GM18907 (cell line): ENCODE results near the gene SPPL2B.

Experiments
- ATAC-seq: cut with Tn5 transposase; IDR thresholded peaks from one replicate; pipeline ENCODE4 v1.9.1; 2021; ENCODE audit warnings: mild to moderate bottlenecking, moderate library complexity; ENCODE audit not compliant: unreplicated experiment

SPPL2B gene

GRCh38 chr19:2296141-2296540 is 32.3 kb upstream of the SPPL2B start:
- no peak for ATAC-seq

GRCh38 chr19:2300533-2300932 is 28.0 kb upstream of the SPPL2B start:
- ATAC-seq = no peak

- ATAC-seq = no peak
These were observed 25.9 kb upstream of the SPPL2B start for GRCh38 chr19:2302319-2303210.

- ATAC-seq = no peak
These were observed 25.2 kb upstream of the SPPL2B start for GRCh38 chr19:2303211-2303798.

- no peak for ATAC-seq
These were observed 22.8 kb upstream of the SPPL2B start for GRCh38 chr19:2305452-2306280.

- ATAC-seq = no peak
These were observed 22.1 kb upstream of the SPPL2B start for GRCh38 chr19:2306281-2306806.

- ATAC-seq = no peak
These were observed 21.5 kb upstream of the SPPL2B start for GRCh38 chr19:2306971-2307370.

GRCh38 chr19:2307518-2308012 is 20.9 kb upstream of the SPPL2B start:
- no peak for ATAC-seq

GRCh38 chr19:2308114-2308556 is 20.3 kb upstream of the SPPL2B start, which contains the start of gene LINGO3:
Gene LINGO3, minus strand, starts transcription at chr19:2308154. Its CDS starts 16,378 bp downstream, at chr19:2291776.
- ATAC-seq = no peak

- no peak for ATAC-seq
These were observed 18.6 kb upstream of the SPPL2B start for GRCh38 chr19:2309734-2310362.

GRCh38 chr19:2311093-2311492 is 17.4 kb upstream of the SPPL2B start:
- no peak for ATAC-seq

GRCh38 chr19:2312820-2313501 is 15.5 kb upstream of the SPPL2B start:
- no peak for ATAC-seq

GRCh38 chr19:2315121-2315817 is 13.2 kb upstream of the SPPL2B start:
- ATAC-seq = no peak

- ATAC-seq = no peak
These were observed 12.6 kb upstream of the SPPL2B start for GRCh38 chr19:2315818-2316353.

GRCh38 chr19:2317300-2317699 is 11.2 kb upstream of the SPPL2B start:
- no peak for ATAC-seq

GRCh38 chr19:2317756-2318155 is 10.7 kb upstream of the SPPL2B start:
- ATAC-seq = no peak

GRCh38 chr19:2318923-2319322 is 9.6 kb upstream of the SPPL2B start:
- ATAC-seq = no peak

- ATAC-seq = no peak
These were observed 8.9 kb upstream of the SPPL2B start for GRCh38 chr19:2319551-2319950.

GRCh38 chr19:2320049-2320448 is 8.4 kb upstream of the SPPL2B start:
- ATAC-seq = no peak
